Type B pancreatic cell (in vitro differentiated cells): Measurements from ENCODE around the gene POLA1. TPM values are rescaled to one million over a fixed set of nuclear protein-coding genes. Genes with fewer than 3 reads are reported as not detected.
A peak's percentile ranks its signal among the peaks of the same experiment; 100 is the strongest.

Source experiments
- DNase-seq: peaks from one replicate; pipeline ENCODE4 v3.0.0; 2021; ENCODE audit warnings: mixed read lengths; ENCODE audit not compliant: unreplicated experiment; ENCODE audit errors: extremely low spot score
- H3K27ac Mint-ChIP-seq: 2 replicates; pipeline ENCODE4 v1.8.0; 2021; ENCODE audit warnings: mild to moderate bottlenecking, mixed read lengths
- H3K27me3 Mint-ChIP-seq: 2 replicates; pipeline ENCODE4 v1.8.0; 2021; ENCODE audit warnings: mixed read lengths
- H3K36me3 Mint-ChIP-seq: 2 replicates; pipeline ENCODE4 v1.8.0; 2021; ENCODE audit warnings: mixed read lengths
- H3K4me1 Mint-ChIP-seq: one replicate; pipeline ENCODE4 v1.8.0; 2021; ENCODE audit warnings: mixed read lengths; ENCODE audit not compliant: unreplicated experiment
- H3K4me3 Mint-ChIP-seq: 2 replicates; pipeline ENCODE4 v1.8.0; 2021; ENCODE audit warnings: mild to moderate bottlenecking, mixed read lengths
- H3K9me3 Mint-ChIP-seq: 2 replicates; pipeline ENCODE4 v1.8.0; 2021; ENCODE audit warnings: mixed read lengths
- total RNA-seq: library from RNA; stranded (reverse); gene quantifications from 2 replicates; pipeline ENCODE4 v1.2.1, GENCODE V29; 2021; ENCODE audit warnings: low replicate concordance
- TF ChIP-seq, protein P1 (sequence below): fragments of 200-600 bp; sonication (generic); conservative IDR thresholded peaks from 2 replicates; pipeline ENCODE4 v1.5.0; 2021; ENCODE audit warnings: antibody characterized with exemption, mild to moderate bottlenecking

Gene POLA1
- total RNA-seq, 1 donor from 2014 or later: 44.4 TPM

GRCh38 chrX:25001808-25002660 is 308.3 kb downstream of the POLA1 start:
- DNase-seq: no peak
- TF ChIP-seq, protein P1, sequence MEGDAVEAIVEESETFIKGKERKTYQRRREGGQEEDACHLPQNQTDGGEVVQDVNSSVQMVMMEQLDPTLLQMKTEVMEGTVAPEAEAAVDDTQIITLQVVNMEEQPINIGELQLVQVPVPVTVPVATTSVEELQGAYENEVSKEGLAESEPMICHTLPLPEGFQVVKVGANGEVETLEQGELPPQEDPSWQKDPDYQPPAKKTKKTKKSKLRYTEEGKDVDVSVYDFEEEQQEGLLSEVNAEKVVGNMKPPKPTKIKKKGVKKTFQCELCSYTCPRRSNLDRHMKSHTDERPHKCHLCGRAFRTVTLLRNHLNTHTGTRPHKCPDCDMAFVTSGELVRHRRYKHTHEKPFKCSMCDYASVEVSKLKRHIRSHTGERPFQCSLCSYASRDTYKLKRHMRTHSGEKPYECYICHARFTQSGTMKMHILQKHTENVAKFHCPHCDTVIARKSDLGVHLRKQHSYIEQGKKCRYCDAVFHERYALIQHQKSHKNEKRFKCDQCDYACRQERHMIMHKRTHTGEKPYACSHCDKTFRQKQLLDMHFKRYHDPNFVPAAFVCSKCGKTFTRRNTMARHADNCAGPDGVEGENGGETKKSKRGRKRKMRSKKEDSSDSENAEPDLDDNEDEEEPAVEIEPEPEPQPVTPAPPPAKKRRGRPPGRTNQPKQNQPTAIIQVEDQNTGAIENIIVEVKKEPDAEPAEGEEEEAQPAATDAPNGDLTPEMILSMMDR: no peak
- Mint-ChIP-seq H3K27me3 (peaks cover 87% of the 10 kb centered on the region), H3K4me3 (peak overlapping the region; percentile 47), H3K36me3 (peaks cover 17% of the 10 kb centered on the region), H3K4me1 (peaks cover 29% of the 10 kb centered on the region), H3K9me3 (no peaks in the 10 kb centered on the region), H3K27ac (peak overlapping the region; percentile 36)

DNA sequence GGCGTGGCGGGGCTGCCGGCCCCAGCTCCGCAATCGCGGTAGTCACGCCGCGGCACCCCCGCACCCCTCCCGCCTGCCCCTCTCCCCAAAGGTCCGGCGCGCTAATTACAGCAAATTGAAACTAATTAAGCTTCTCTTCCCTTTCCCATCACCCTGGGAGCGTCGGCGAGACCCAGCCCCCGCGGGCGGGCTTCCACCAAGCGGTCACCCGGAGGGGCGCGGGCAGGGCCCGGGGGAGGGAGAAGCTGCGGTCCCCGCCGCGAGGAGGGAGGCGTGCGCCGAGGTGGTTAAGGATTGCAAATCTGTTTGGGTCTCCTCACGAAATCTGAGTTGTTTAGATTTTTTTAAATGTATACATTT is 308.9 kb downstream of the POLA1 start:
- DNase-seq: no peak
- peak overlapping the region; percentile 90 for H3K4me3 Mint-ChIP-seq
- H3K27me3 Mint-ChIP-seq: peaks cover 86% of the 10 kb centered on the region
- H3K9me3 Mint-ChIP-seq: no peaks in the 10 kb centered on the region
- TF ChIP-seq, protein P1: no peak
- peaks cover 29% of the 10 kb centered on the region for H3K4me1 Mint-ChIP-seq
- peaks cover 17% of the 10 kb centered on the region for H3K36me3 Mint-ChIP-seq
- H3K27ac Mint-ChIP-seq: peak overlapping the region; percentile 89

GRCh38 chrX:25003066-25003849 is 309.5 kb downstream of the POLA1 start:
- no peak for DNase-seq
- Mint-ChIP-seq H3K27me3 (peaks cover 86% of the 10 kb centered on the region), H3K4me1 (peaks cover 29% of the 10 kb centered on the region), H3K27ac (peak overlapping the region; percentile 89), H3K9me3 (no peaks in the 10 kb centered on the region), H3K36me3 (peaks cover 13% of the 10 kb centered on the region), H3K4me3 (peak overlapping the region; percentile 90)
- TF ChIP-seq, protein P1: no peak

DNA sequence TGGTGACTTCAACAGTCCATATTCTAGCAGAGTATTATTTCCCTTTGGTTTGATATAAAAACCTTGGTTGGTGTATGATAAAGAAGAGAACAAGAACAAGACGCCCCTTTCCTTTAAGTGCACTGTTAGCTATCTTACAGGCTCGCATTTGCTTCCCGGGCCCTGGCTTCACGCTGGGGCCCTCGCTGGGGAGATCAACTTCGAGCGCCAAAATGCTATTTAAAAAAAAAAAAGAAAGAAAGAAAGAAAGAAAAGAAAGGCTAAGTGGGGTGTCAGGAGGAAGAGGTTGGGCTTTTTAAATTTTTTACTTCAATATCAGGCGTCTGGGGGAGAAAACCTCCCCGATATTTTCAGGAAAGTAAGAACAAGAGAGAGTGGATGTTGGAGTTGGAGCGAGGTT is 310.3 kb downstream of the POLA1 start:
- DNase-seq: no peak
- Mint-ChIP-seq H3K27me3 (peaks cover 86% of the 10 kb centered on the region), H3K4me3 (peak overlapping the region; percentile 90), H3K9me3 (no peaks in the 10 kb centered on the region), H3K27ac (peak overlapping the region; percentile 86), H3K4me1 (peaks cover 29% of the 10 kb centered on the region), H3K36me3 (peaks cover 12% of the 10 kb centered on the region)
- TF ChIP-seq, protein P1: no peak

DNA sequence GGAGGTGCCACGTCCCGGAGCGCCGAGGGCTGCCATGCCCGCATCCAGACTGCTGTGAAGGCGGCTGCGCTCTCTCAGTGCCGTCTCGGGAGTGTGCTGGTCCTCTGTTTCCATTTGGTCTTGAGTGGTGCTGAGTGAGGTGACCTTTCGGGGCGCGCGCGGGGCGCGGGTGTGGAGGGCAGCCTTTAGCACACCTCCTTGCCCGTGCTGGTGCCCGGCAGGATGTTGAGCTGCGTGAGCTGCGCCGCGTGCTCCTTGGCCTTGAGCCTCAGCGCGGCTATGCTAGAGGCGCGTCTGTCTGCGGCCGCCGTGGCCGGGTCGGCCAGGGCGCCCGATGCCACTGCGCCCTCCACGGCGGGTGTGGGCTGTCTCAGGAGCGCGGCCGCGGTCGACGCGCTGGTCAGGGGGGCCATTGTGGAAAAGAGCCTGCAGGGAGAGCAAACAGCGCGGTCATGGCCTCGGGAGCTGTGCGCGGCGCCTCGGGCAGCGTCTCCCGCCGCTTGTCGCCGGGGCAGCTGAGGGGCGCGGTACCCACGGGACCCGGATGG is 310.8 kb downstream of the POLA1 start:
- Mint-ChIP-seq H3K36me3 (peaks cover 12% of the 10 kb centered on the region), H3K4me3 (peak overlapping the region; percentile 90), H3K27ac (peak overlapping the region; percentile 86), H3K9me3 (no peaks in the 10 kb centered on the region), H3K4me1 (peaks cover 29% of the 10 kb centered on the region), H3K27me3 (peaks cover 86% of the 10 kb centered on the region)
- no peak for DNase-seq
- TF ChIP-seq, protein P1: no peak
